Spleen (tissue), 11 donors: Measurements from ENCODE around the gene CDX2. TPM values are rescaled to one million over a fixed set of nuclear protein-coding genes. Genes with fewer than 3 reads are reported as not detected.

Source experiments
- DNase-seq: peaks from one replicate; pipeline ENCODE4 v3.0.0-alpha.2; 2020
- H3K27ac ChIP-seq, 8 donors: fragments of 200-600 bp; sonication (generic) in 7 of 8; 1 replicate in 4 of 8; 2 replicates in 4 of 8; pipeline versions ENCODE4 v1.5.0 to v1.8.0; 2016 to 2021; ENCODE audit warnings: inconsistent platforms in 4 of 8, mild to moderate bottlenecking in 4 of 8, moderate library complexity in 1 of 8
- H3K27me3 ChIP-seq, 7 donors: fragments of 200-600 bp; sonication (generic) in 6 of 7; replicated peaks in 1 of 7; 1 replicate in 4 of 7; 2 replicates in 3 of 7; pipeline versions ENCODE4 v1.5.0 to v1.8.0; 2016 to 2021; ENCODE audit warnings: inconsistent platforms in 3 of 7, mild to moderate bottlenecking in 1 of 7
- H3K36me3 ChIP-seq, 6 donors: fragments of 200-600 bp; sonication (generic) in 5 of 6; 1 replicate in 4 of 6; 2 replicates in 2 of 6; pipeline versions ENCODE4 v1.5.0 to v1.8.0; 2016 to 2021; ENCODE audit warnings: inconsistent platforms in 2 of 6
- H3K4me1 ChIP-seq, 6 donors: fragments of 200-600 bp; sonication (generic) in 5 of 6; 1 replicate in 3 of 6; 2 replicates in 3 of 6; pipeline versions ENCODE4 v1.5.0 to v1.8.0; 2016 to 2021; ENCODE audit warnings: inconsistent platforms in 3 of 6
- H3K4me3 ChIP-seq, 8 donors: fragments of 200-600 bp; sonication (generic) in 7 of 8; 1 replicate in 4 of 8; 2 replicates in 4 of 8; pipeline versions ENCODE4 v1.5.0 to v1.8.0; 2016 to 2021; ENCODE audit warnings: inconsistent platforms in 4 of 8, mild to moderate bottlenecking in 4 of 8, moderate library complexity in 2 of 8
- H3K9me3 ChIP-seq, 8 donors: fragments of 200-600 bp; sonication (generic) in 7 of 8; 1 replicate in 4 of 8; 2 replicates in 4 of 8; pipeline versions ENCODE4 v1.5.0 to v1.8.0; 2016 to 2021; ENCODE audit warnings: inconsistent platforms in 4 of 8
- POLR2A ChIP-seq, 3 donors: fragments of 450-650 bp; IDR thresholded peaks; one replicate each; pipeline ENCODE4 v1.5.1; 2017; ENCODE audit warnings: antibody characterized with exemption in 3 of 3, mild to moderate bottlenecking in 1 of 3
- POLR2AphosphoS5 ChIP-seq, 3 donors: sonication (generic); formaldehyde crosslinking; IDR thresholded peaks; one replicate each; pipeline ENCODE4 v1.5.1; 2017; ENCODE audit warnings: antibody characterized with exemption in 3 of 3
- WGBS, 5 donors: extraction: QIAGEN DNeasy Blood & Tissue Kit in 3 of 5; methylation state at CpG; one replicate each; pipeline versions ENCODE4 v1.1.5 to v1.1.7; 2013 to 2018; 5-methylcytosine and 5-hydroxymethylcytosine counted together
- intact Hi-C: fragments of 100-400 bp; cut with DNase I; formaldehyde crosslinking; loops from one replicate; pipeline ENCODE4 v1.15.0; 2023; ENCODE audit warnings: low total_unique reads
- polyA plus RNA-seq, 3 donors: library from polyadenylated mRNA; stranded (reverse); fragments of 200-250 nt; gene quantifications; one replicate each; pipeline ENCODE4 v1.2.1, GENCODE V29; 2013
- total RNA-seq, 7 donors: library from RNA; depleted of rRNA in 3 of 7; stranded (reverse); fragments of >200 nt in 3 of 7; fragmentation: NEBNext Ultra II Directional in 4 of 7; extraction: Animal tissue kit (Norgen Biotek cat#: 25700) in 4 of 7; gene quantifications; one replicate each; pipeline versions ENCODE4 v1.1.0 to v1.2.1, GENCODE V29; 2016 to 2021
- TF ChIP-seq, protein P1 (sequence below), 11 experiments: fragments of 200-600 bp in 7 of 11; fragments of 450-650 bp in 4 of 11; sonication (generic) in 4 of 11; IDR thresholded peaks in 8 of 11; conservative IDR thresholded peaks in 3 of 11; 1 replicate in 7 of 11; 2 replicates in 4 of 11; pipeline versions ENCODE4 v1.4.0 to v1.8.0; 2016 to 2021; ENCODE audit warnings: antibody characterized with exemption in 11 of 11, inconsistent platforms in 4 of 11, mild to moderate bottlenecking in 1 of 11
- donor health status: healthy with polysubstance abuse.
- donor health status: DM: no; HTN: no; CAD: no; lungs with moderate emphysema.
- donor health status: DM: no; HTN: no; CAD: no.
- donor health status: Bipolar disorder and iron deficiency.
- donor health status: healthy.
- donor health status: DM: no; HTN: no; CAD: no.
- donor health status: DM: yes; HTN: yes; CAD: no.

CDX2 gene
- total and polyA plus RNA-seq, 10 donors = 0.02 to 0.03 TPM; not detected in 8

GRCh38 chr13:27952876-27953675 lies 16.0 kb downstream of the CDX2 start:
- peak overlapping the region in 7 of 8 donors; percentile 36 to 73 (median 47) for H3K4me3 ChIP-seq

GRCh38 chr13:27942972-27943371 lies 26.1 kb downstream of the CDX2 start:
- intact Hi-C loops = no loop called here
- no peak overlapping the region for H3K4me3 ChIP-seq
- TF ChIP-seq, protein P1, sequence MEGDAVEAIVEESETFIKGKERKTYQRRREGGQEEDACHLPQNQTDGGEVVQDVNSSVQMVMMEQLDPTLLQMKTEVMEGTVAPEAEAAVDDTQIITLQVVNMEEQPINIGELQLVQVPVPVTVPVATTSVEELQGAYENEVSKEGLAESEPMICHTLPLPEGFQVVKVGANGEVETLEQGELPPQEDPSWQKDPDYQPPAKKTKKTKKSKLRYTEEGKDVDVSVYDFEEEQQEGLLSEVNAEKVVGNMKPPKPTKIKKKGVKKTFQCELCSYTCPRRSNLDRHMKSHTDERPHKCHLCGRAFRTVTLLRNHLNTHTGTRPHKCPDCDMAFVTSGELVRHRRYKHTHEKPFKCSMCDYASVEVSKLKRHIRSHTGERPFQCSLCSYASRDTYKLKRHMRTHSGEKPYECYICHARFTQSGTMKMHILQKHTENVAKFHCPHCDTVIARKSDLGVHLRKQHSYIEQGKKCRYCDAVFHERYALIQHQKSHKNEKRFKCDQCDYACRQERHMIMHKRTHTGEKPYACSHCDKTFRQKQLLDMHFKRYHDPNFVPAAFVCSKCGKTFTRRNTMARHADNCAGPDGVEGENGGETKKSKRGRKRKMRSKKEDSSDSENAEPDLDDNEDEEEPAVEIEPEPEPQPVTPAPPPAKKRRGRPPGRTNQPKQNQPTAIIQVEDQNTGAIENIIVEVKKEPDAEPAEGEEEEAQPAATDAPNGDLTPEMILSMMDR (IDR thresholded peaks at IDR 0.05 in 8 of 11, conservative IDR thresholded peaks at IDR 0.05 in 3 of 11) = no peak
- TF ChIP-seq POLR2AphosphoS5 (IDR thresholded peaks at IDR 0.05) = no peak
- TF ChIP-seq POLR2A (IDR thresholded peaks at IDR 0.05) = no peak
- H3K27ac ChIP-seq = no peak overlapping the region
- DNase-seq = no peak
- H3K36me3 ChIP-seq = no peaks in the 10 kb centered on the region
- H3K4me1 ChIP-seq = no peaks in the 10 kb centered on the region
- peaks cover 0 to 12% (median 0%) of the 10 kb centered on the region in 7 donors for H3K27me3 ChIP-seq
- 82 to 89% (median 87%) methylated on average over 1 of the region's 1 CpG for WGBS, 5 donors
- H3K9me3 ChIP-seq = peaks cover 0 to 23% (median 19%) of the 10 kb centered on the region in 8 donors

More at GRCh38 chr13:27952876-27953675, 16.0 kb downstream of the CDX2 start:
- intact Hi-C loops = loop anchor here (10.0 kb wide), 1 partner anchor 118 kb away; no protein-coding TSS in a partner anchor
- Histone ChIP-seq H3K27ac (peak overlapping the region in 7 of 8 donors; percentile 54 to 80 (median 70)), H3K36me3 (no peaks in the 10 kb centered on the region), H3K27me3 (peaks cover 3 to 85% (median 57%) of the 10 kb centered on the region in 7 donors), H3K4me1 (peaks cover 7 to 26% (median 22%) of the 10 kb centered on the region in 6 donors), H3K9me3 (no peaks in the 10 kb centered on the region)
- DNase-seq = no peak
- 9 to 15% (median 10%) methylated on average over 24 to 30 of the region's 30 CpGs for WGBS, 5 donors
- TF ChIP-seq POLR2AphosphoS5 (IDR thresholded peaks at IDR 0.05) (no peak), POLR2A (IDR thresholded peaks at IDR 0.05) (no peak)
- TF ChIP-seq, protein P1 (IDR thresholded peaks at IDR 0.05 in 8 of 11, conservative IDR thresholded peaks at IDR 0.05 in 3 of 11) = no peak

- H3K27me3 ChIP-seq = peaks cover 0 to 63% (median 40%) of the 10 kb centered on the region in 7 donors
- no peaks in the 10 kb centered on the region for H3K36me3 ChIP-seq
- 79 to 93% (median 85%) methylated on average over 2 of the region's 2 CpGs for WGBS, 5 donors
- no peak overlapping the region for H3K27ac ChIP-seq
- peaks cover 0 to 6% (median 0%) of the 10 kb centered on the region in 8 donors for H3K9me3 ChIP-seq
- no peak overlapping the region for H3K4me3 ChIP-seq
- peaks cover 0 to 7% (median 4%) of the 10 kb centered on the region in 6 donors for H3K4me1 ChIP-seq
- intact Hi-C loops = no loop called here
- no peak for DNase-seq
- TF ChIP-seq POLR2AphosphoS5 (IDR thresholded peaks at IDR 0.05) (no peak), POLR2A (IDR thresholded peaks at IDR 0.05) (no peak)
- TF ChIP-seq, protein P1 (IDR thresholded peaks at IDR 0.05 in 8 of 11, conservative IDR thresholded peaks at IDR 0.05 in 3 of 11) = no peak
These were observed 35.4 kb downstream of the CDX2 start for GRCh38 chr13:27933580-27934328.
